CD8-positive, alpha-beta memory T cell (primary cell): ENCODE results near the gene PPP1R14B. TPM values are rescaled to one million over a fixed set of nuclear protein-coding genes. Genes with fewer than 3 reads are reported as not detected.

ENCODE experiments used
- CTCF ChIA-PET: fragments of 350-600 bp; sonication (Branson Sonifier 250); formaldehyde crosslinking; loops from one replicate; lab custom pipeline; 2021; ENCODE audit warnings: antibody characterized with exemption; lab: Charles Lee
- POLR2A ChIA-PET: fragments of 350-600 bp; sonication (Branson Sonifier 250); formaldehyde crosslinking; loops from one replicate; lab custom pipeline; 2021; ENCODE audit warnings: antibody characterized with exemption; lab: Charles Lee
- DNase-seq, 5 donors: peaks; one replicate each; pipeline versions ENCODE4 v3.0.0 to v3.0.0-alpha.2; 2020 to 2022; ENCODE audit warnings: mixed read lengths in 1 of 5
- H3K27ac ChIP-seq: one replicate; pipeline ENCODE4 v1.7.0; 2013; ENCODE audit warnings: low read depth, mild to moderate bottlenecking, low read length, moderate library complexity
- H3K27me3 ChIP-seq: 2 replicates; pipeline ENCODE4 v1.7.0; 2013; ENCODE audit warnings: low read length, mild to moderate bottlenecking; ENCODE audit not compliant: insufficient read depth, poor library complexity, severe bottlenecking
- H3K36me3 ChIP-seq: 2 replicates; pipeline ENCODE4 v1.7.0; 2013; ENCODE audit warnings: mild to moderate bottlenecking, low read length, moderate library complexity; ENCODE audit not compliant: insufficient read depth
- H3K4me1 ChIP-seq: 2 replicates; pipeline ENCODE4 v1.7.0; 2013; ENCODE audit warnings: mild to moderate bottlenecking, low read length, moderate library complexity; ENCODE audit not compliant: insufficient read depth
- H3K4me3 ChIP-seq: 2 replicates; pipeline ENCODE4 v1.7.0; 2013; ENCODE audit warnings: mild to moderate bottlenecking, low read length
- H3K9me3 ChIP-seq: 2 replicates; pipeline ENCODE4 v1.7.0; 2013; ENCODE audit warnings: mild to moderate bottlenecking, low read length
- H3K27ac Mint-ChIP-seq, 8 donors: one replicate each; pipeline ENCODE4 v1.8.0; 2020 to 2021; ENCODE audit warnings: mixed read lengths in 8 of 8, mild to moderate bottlenecking in 6 of 8, inconsistent platforms in 3 of 8, moderate library complexity in 3 of 8
- H3K27me3 Mint-ChIP-seq, 2 donors: one replicate each; pipeline ENCODE4 v1.8.0; 2020 to 2021; ENCODE audit warnings: mixed read lengths in 2 of 2, mild to moderate bottlenecking in 1 of 2, moderate library complexity in 1 of 2
- H3K36me3 Mint-ChIP-seq, 3 donors: one replicate each; pipeline ENCODE4 v1.8.0; 2020 to 2021; ENCODE audit warnings: mixed read lengths in 3 of 3, inconsistent platforms in 1 of 3, mild to moderate bottlenecking in 1 of 3
- H3K4me1 Mint-ChIP-seq, 3 donors: one replicate each; pipeline ENCODE4 v1.8.0; 2020 to 2021; ENCODE audit warnings: mixed read lengths in 3 of 3, inconsistent platforms in 1 of 3, mild to moderate bottlenecking in 1 of 3
- H3K4me3 Mint-ChIP-seq, 7 donors: one replicate each; pipeline ENCODE4 v1.8.0; 2020 to 2021; ENCODE audit warnings: mixed read lengths in 7 of 7, mild to moderate bottlenecking in 6 of 7, moderate library complexity in 4 of 7, inconsistent platforms in 2 of 7
- H3K9me3 Mint-ChIP-seq, 5 donors: one replicate each; pipeline ENCODE4 v1.8.0; 2020 to 2022; ENCODE audit warnings: mixed read lengths in 5 of 5, mild to moderate bottlenecking in 3 of 5, moderate library complexity in 2 of 5, inconsistent platforms in 1 of 5
- polyA plus RNA-seq: library from polyadenylated mRNA; unstranded; fragments of 300-500 nt; fragmentation: Illumina TruSeq; gene quantifications from one replicate; pipeline ENCODE4 v1.2.3, GENCODE V29; 2021
- total RNA-seq, 2 experiments: library from RNA; stranded (reverse); gene quantifications; one replicate each; pipeline ENCODE4 v1.2.3, GENCODE V29; 2021

PPP1R14B gene
- total and polyA plus RNA-seq, 3 experiments from 2014 or later = 57.3 to 381 (median 365) TPM

GRCh38 chr11:64268025-64268892, 21.5 kb upstream of the PPP1R14B start:
- H3K4me1 Mint-ChIP-seq = peaks cover 19 to 28% (median 20%) of the 10 kb centered on the region in 3 donors
- DNase-seq = no peak
- peak overlapping the region; percentile 96 to 99 (median 97) for H3K27ac Mint-ChIP-seq
- H3K36me3 Mint-ChIP-seq = peaks cover 0 to 17% (median 0%) of the 10 kb centered on the region in 3 donors
- no peaks in the 10 kb centered on the region for H3K27me3 ChIP-seq
- peaks cover 22% of the 10 kb centered on the region for H3K4me1 ChIP-seq
- CTCF ChIA-PET = interaction anchor here (1.0 to 7.1 kb wide), 6 partner anchors 10 to 63 kb away, joined by 3 to 124 read pairs (median 28); partner anchors contain the start of genes ESRRA, FERMT3, FKBP2 and PLCB3
- POLR2A ChIA-PET = interaction anchor here (0.6 to 5.0 kb wide), 13 partner anchors 14 to 1655 kb away, joined by 3 to 68 read pairs (median 6); partner anchors contain the start of genes BAD, EML3, ESRRA and FERMT3
- peak overlapping the region; percentile 93 to 99 (median 98) for H3K4me3 Mint-ChIP-seq
- peaks cover 0 to 3% of the 10 kb centered on the region in 2 donors for H3K27me3 Mint-ChIP-seq
- H3K9me3 ChIP-seq = no peaks in the 10 kb centered on the region
- no peaks in the 10 kb centered on the region for H3K36me3 ChIP-seq
- H3K27ac ChIP-seq = peak overlapping the region; percentile 86
- H3K9me3 Mint-ChIP-seq = no peaks in the 10 kb centered on the region
- peak overlapping the region; percentile 96 for H3K4me3 ChIP-seq

GRCh38 chr11:64267207-64267945, 20.6 kb upstream of the PPP1R14B start:
- Mint-ChIP-seq H3K4me3 (peak overlapping the region in 4 of 7 donors; percentile 52 to 99 (median 94)), H3K27ac (peak overlapping the region in 6 of 8 donors; percentile 66 to 99 (median 93)), H3K36me3 (peaks cover 0 to 21% (median 0%) of the 10 kb centered on the region in 3 donors), H3K27me3 (peaks cover 0 to 3% of the 10 kb centered on the region in 2 donors), H3K4me1 (peaks cover 19 to 28% (median 20%) of the 10 kb centered on the region in 3 donors), H3K9me3 (no peaks in the 10 kb centered on the region)
- no peaks in the 10 kb centered on the region for H3K27me3 ChIP-seq
- ChIA-PET CTCF (interaction anchor here (1.0 to 7.1 kb wide), 4 partner anchors 21 to 61 kb away, joined by 3 to 124 read pairs (median 69); partner anchors contain the start of genes ESRRA, FERMT3, FKBP2 and PLCB3), POLR2A (interaction anchor here (0.6 to 5.0 kb wide), 3 partner anchors 13 to 44 kb away, joined by 3 to 44 read pairs (median 6); partner anchors contain the start of gene PPP1R14B)
- no peak overlapping the region for H3K27ac ChIP-seq
- H3K9me3 ChIP-seq = no peaks in the 10 kb centered on the region
- H3K4me3 ChIP-seq = no peak overlapping the region
- no peaks in the 10 kb centered on the region for H3K36me3 ChIP-seq
- peaks cover 21% of the 10 kb centered on the region for H3K4me1 ChIP-seq
- no peak for DNase-seq

- Mint-ChIP-seq H3K27ac (peak overlapping the region in 2 of 8 donors; percentile 17 to 26), H3K27me3 (peaks cover 0 to 3% of the 10 kb centered on the region in 2 donors), H3K4me1 (peaks cover 15 to 23% (median 16%) of the 10 kb centered on the region in 3 donors), H3K4me3 (peak overlapping the region in 2 of 7 donors; percentile 32 to 49), H3K36me3 (peaks cover 0 to 25% (median 2%) of the 10 kb centered on the region in 3 donors), H3K9me3 (no peaks in the 10 kb centered on the region)
- Histone ChIP-seq H3K4me1 (peaks cover 12% of the 10 kb centered on the region), H3K4me3 (no peak overlapping the region), H3K36me3 (no peaks in the 10 kb centered on the region), H3K9me3 (no peaks in the 10 kb centered on the region), H3K27me3 (no peaks in the 10 kb centered on the region), H3K27ac (no peak overlapping the region)
- POLR2A ChIA-PET = no interaction called here
- CTCF ChIA-PET = no interaction called here
- no peak for DNase-seq
Measured at GRCh38 chr11:64266339-64266738, 19.6 kb upstream of the PPP1R14B start.

GRCh38 chr11:64265176-64266160, 18.7 kb upstream of the PPP1R14B start:
- no peaks in the 10 kb centered on the region for H3K9me3 ChIP-seq
- Mint-ChIP-seq H3K27me3 (peaks cover 0 to 2% of the 10 kb centered on the region in 2 donors), H3K4me3 (peak overlapping the region in 2 of 7 donors; percentile 49 to 73), H3K27ac (peak overlapping the region in 4 of 8 donors; percentile 6 to 88 (median 58)), H3K4me1 (peaks cover 15 to 22% (median 16%) of the 10 kb centered on the region in 3 donors), H3K9me3 (no peaks in the 10 kb centered on the region), H3K36me3 (peaks cover 0 to 24% (median 2%) of the 10 kb centered on the region in 3 donors)
- no peak overlapping the region for H3K27ac ChIP-seq
- H3K4me3 ChIP-seq = no peak overlapping the region
- no peaks in the 10 kb centered on the region for H3K27me3 ChIP-seq
- ChIA-PET POLR2A (no interaction called here), CTCF (interaction anchor here (0.9 to 1.3 kb wide), 3 partner anchors 35 to 61 kb away, joined by 3 to 4 read pairs (median 4); partner anchors contain the start of gene CATSPERZ)
- peaks cover 12% of the 10 kb centered on the region for H3K4me1 ChIP-seq
- H3K36me3 ChIP-seq = no peaks in the 10 kb centered on the region
- DNase-seq = no peak

GRCh38 chr11:64264371-64264852, 17.7 kb upstream of the PPP1R14B start:
- ChIA-PET POLR2A (interaction anchor here (0.5 kb wide), 1 partner anchor 1489 kb away, joined by 5 read pairs; no protein-coding TSS in a partner anchor), CTCF (interaction anchor here (0.8 to 1.8 kb wide), 5 partner anchors 11 to 60 kb away, joined by 3 to 7 read pairs (median 4); partner anchors contain the start of gene PLCB3)
- DNase-seq = no peak
- Mint-ChIP-seq H3K9me3 (no peaks in the 10 kb centered on the region), H3K27me3 (no peaks in the 10 kb centered on the region), H3K4me1 (peaks cover 14 to 21% (median 17%) of the 10 kb centered on the region in 3 donors), H3K4me3 (no peak overlapping the region), H3K27ac (peak overlapping the region in 1 of 8 donors; percentile 12), H3K36me3 (peaks cover 0 to 22% (median 4%) of the 10 kb centered on the region in 3 donors)
- Histone ChIP-seq H3K4me3 (no peak overlapping the region), H3K4me1 (peaks cover 12% of the 10 kb centered on the region), H3K36me3 (no peaks in the 10 kb centered on the region), H3K27ac (no peak overlapping the region), H3K27me3 (no peaks in the 10 kb centered on the region), H3K9me3 (no peaks in the 10 kb centered on the region)

- Histone ChIP-seq H3K27me3 (no peaks in the 10 kb centered on the region), H3K36me3 (no peaks in the 10 kb centered on the region), H3K4me1 (peaks cover 10% of the 10 kb centered on the region), H3K27ac (no peak overlapping the region), H3K9me3 (no peaks in the 10 kb centered on the region), H3K4me3 (no peak overlapping the region)
- H3K27me3 Mint-ChIP-seq = no peaks in the 10 kb centered on the region
- POLR2A ChIA-PET = interaction anchor here (0.5 to 0.6 kb wide), 2 partner anchors 858 to 1489 kb away, joined by 3 to 5 read pairs; partner anchors contain the start of genes FAU and MRPL49
- CTCF ChIA-PET = interaction anchor here (0.8 to 1.8 kb wide), 6 partner anchors 10 to 59 kb away, joined by 3 to 7 read pairs (median 4); partner anchors contain the start of genes FERMT3, FKBP2 and PLCB3
- H3K27ac Mint-ChIP-seq = no peak overlapping the region
- DNase-seq = no peak
- H3K4me3 Mint-ChIP-seq = no peak overlapping the region
- H3K36me3 Mint-ChIP-seq = peaks cover 0 to 23% (median 5%) of the 10 kb centered on the region in 3 donors
- H3K4me1 Mint-ChIP-seq = peaks cover 12 to 20% (median 15%) of the 10 kb centered on the region in 3 donors
- H3K9me3 Mint-ChIP-seq = no peaks in the 10 kb centered on the region
Measured at GRCh38 chr11:64263947-64264317, 17.2 kb upstream of the PPP1R14B start.
